Neural cell (in vitro differentiated cells): ENCODE results near the gene ID4. TPM values are rescaled to one million over a fixed set of nuclear protein-coding genes. Genes with fewer than 3 reads are reported as not detected.

Experiments used
- H2AFZ ChIP-seq: fragments of 200-600, 300-800 bp; sonication (generic), shearing (Covaris generic); 2 replicates; pipeline ENCODE4 v1.6.0; 2014; ENCODE audit warnings: low read depth, mild to moderate bottlenecking, antibody characterized with exemption, low read length, moderate library complexity
- H3F3A ChIP-seq: fragments of 200-600 bp; shearing (Covaris generic); 2 replicates; pipeline ENCODE4 v1.6.1; 2016; ENCODE audit warnings: mild to moderate bottlenecking, moderate library complexity, mixed read lengths, antibody characterized with exemption, low read length; ENCODE audit not compliant: insufficient read depth, poor library complexity, severe bottlenecking
- H3K27ac ChIP-seq: fragments of 200-600, 300-800 bp; sonication (generic), shearing (Covaris generic); 2 replicates; pipeline ENCODE4 v1.5.1; 2014; ENCODE audit warnings: mild to moderate bottlenecking, low read length, moderate library complexity
- H3K27me3 ChIP-seq: fragments of 300-800, 200-600 bp; sonication (generic), shearing (Covaris generic); 2 replicates; pipeline ENCODE4 v1.6.0; 2014; ENCODE audit warnings: mild to moderate bottlenecking, low read depth, low read length, moderate library complexity; ENCODE audit not compliant: insufficient read depth
- H3K36me3 ChIP-seq: fragments of 300-800, 200-600 bp; sonication (generic), shearing (Covaris generic); 2 replicates; pipeline ENCODE4 v1.5.1; 2014; ENCODE audit warnings: mild to moderate bottlenecking, antibody characterized with exemption, low read length, moderate library complexity; ENCODE audit not compliant: insufficient read depth
- H3K4me2 ChIP-seq: fragments of 300-800, 200-600 bp; sonication (generic), shearing (Covaris generic); 2 replicates; pipeline ENCODE4 v1.6.0; 2014; ENCODE audit warnings: mild to moderate bottlenecking, low read length
- H3K4me3 ChIP-seq: fragments of 300-800, 200-600 bp; sonication (generic), shearing (Covaris generic); 2 replicates; pipeline ENCODE4 v1.5.1; 2014; ENCODE audit warnings: mild to moderate bottlenecking, low read length, moderate library complexity
- H3K79me2 ChIP-seq: fragments of 200-600 bp; shearing (Covaris generic); replicated peaks from 2 replicates; pipeline ENCODE4 v1.6.0; 2014; ENCODE audit warnings: mild to moderate bottlenecking, low read length, moderate library complexity; ENCODE audit not compliant: insufficient read depth
- H3K9ac ChIP-seq: fragments of 300-800, 200-600 bp; sonication (generic), shearing (Covaris generic); 2 replicates; pipeline ENCODE4 v1.6.1; 2016; ENCODE audit warnings: mild to moderate bottlenecking, low read length, mixed read lengths
- H3K9me2 ChIP-seq: fragments of 200-600 bp; shearing (Covaris generic); 2 replicates; pipeline ENCODE4 v1.6.1; 2016; ENCODE audit warnings: mild to moderate bottlenecking, low read length, mixed read lengths; ENCODE audit not compliant: insufficient read depth
- H3K9me3 ChIP-seq: fragments of 200-600, 300-800 bp; sonication (generic), shearing (Covaris generic); 2 replicates; pipeline ENCODE4 v1.6.1; 2016; ENCODE audit warnings: mild to moderate bottlenecking, mixed run types, low read length, moderate library complexity, mixed read lengths
- H4K20me1 ChIP-seq: fragments of 200-600 bp; shearing (Covaris generic); 2 replicates; pipeline ENCODE4 v1.6.1; 2016; ENCODE audit warnings: mild to moderate bottlenecking, mixed run types; ENCODE audit not compliant: insufficient read depth
- CTCF ChIP-seq: fragments of 450-650 bp; IDR thresholded peaks from 2 replicates; pipeline ENCODE4 v1.5.1; 2014; ENCODE audit warnings: antibody characterized with exemption, mild to moderate bottlenecking, moderate library complexity; ENCODE audit not compliant: poor library complexity, severe bottlenecking
- EP300 ChIP-seq: fragments of 450-650 bp; conservative IDR thresholded peaks from 2 replicates; pipeline ENCODE4 v1.6.1; 2014; ENCODE audit warnings: antibody characterized with exemption, mild to moderate bottlenecking, moderate library complexity; ENCODE audit not compliant: poor library complexity, severe bottlenecking
- EZH2 ChIP-seq: fragments of 200-600, 300-800 bp; shearing (Covaris generic), sonication (generic); IDR thresholded peaks from 2 replicates; pipeline ENCODE4 v1.6.1; 2014; ENCODE audit warnings: antibody characterized with exemption, low read length, borderline replicate concordance, mild to moderate bottlenecking; ENCODE audit not compliant: insufficient read depth, poor library complexity, severe bottlenecking
- MXI1 ChIP-seq: fragments of 450-650 bp; conservative IDR thresholded peaks from 2 replicates; pipeline ENCODE4 v1.6.1; 2014; ENCODE audit warnings: antibody characterized with exemption, mild to moderate bottlenecking; ENCODE audit not compliant: poor library complexity, severe bottlenecking
- POLR2AphosphoS5 ChIP-seq: IDR thresholded peaks from 2 replicates; pipeline ENCODE4 v1.6.1; 2012
- RAD21 ChIP-seq: fragments of 450-650 bp; conservative IDR thresholded peaks from 2 replicates; pipeline ENCODE4 v1.6.1; 2014; ENCODE audit warnings: antibody characterized with exemption, mild to moderate bottlenecking, moderate library complexity
- REST ChIP-seq: IDR thresholded peaks from 2 replicates; pipeline ENCODE4 v1.6.1; 2012; ENCODE audit warnings: borderline replicate concordance
- SMC3 ChIP-seq: fragments of 450-650 bp; conservative IDR thresholded peaks from 2 replicates; pipeline ENCODE4 v1.6.1; 2014; ENCODE audit warnings: antibody characterized with exemption, mild to moderate bottlenecking, moderate library complexity; ENCODE audit not compliant: poor library complexity
- TAF1 ChIP-seq: IDR thresholded peaks from 2 replicates; pipeline ENCODE4 v1.6.1; 2012; ENCODE audit warnings: low read depth
- polyA plus RNA-seq: library from polyadenylated mRNA; depleted of rRNA; stranded (reverse); fragments of >200 nt; gene quantifications from 2 replicates; pipeline ENCODE4 v1.2.3, GENCODE V29; 2014

Gene ID4
- polyA plus RNA-seq, 1 donor from 2014 or later = 506 TPM

GRCh38 chr6:19806971-19807396 lies 30.2 kb upstream of the ID4 start:
- Histone ChIP-seq H3F3A (no peaks in the 10 kb centered on the region), H4K20me1 (no peaks in the 10 kb centered on the region), H3K9ac (no peak overlapping the region), H3K9me2 (no peaks in the 10 kb centered on the region), H3K27ac (no peak overlapping the region), H3K27me3 (no peaks in the 10 kb centered on the region), H2AFZ (no peak overlapping the region), H3K79me2 (peaks cover 18% of the 10 kb centered on the region), H3K9me3 (no peaks in the 10 kb centered on the region), H3K36me3 (no peaks in the 10 kb centered on the region), H3K4me2 (no peak overlapping the region), H3K4me3 (no peak overlapping the region)
- TF ChIP-seq EZH2 = no peak
- no peak for TF ChIP-seq MXI1
- TF ChIP-seq POLR2AphosphoS5 = no peak
- TF ChIP-seq RAD21 = no peak
- TF ChIP-seq EP300 = no peak
- TF ChIP-seq SMC3 = no peak
- no peak for TF ChIP-seq REST
- no peak for TF ChIP-seq TAF1
- no peak for TF ChIP-seq CTCF

GRCh38 chr6:19811397-19812079 lies 25.6 kb upstream of the ID4 start:
- Histone ChIP-seq H3K27me3 (no peaks in the 10 kb centered on the region), H4K20me1 (no peaks in the 10 kb centered on the region), H3K9me2 (no peaks in the 10 kb centered on the region), H3K4me2 (no peak overlapping the region), H3F3A (no peaks in the 10 kb centered on the region), H3K9me3 (no peaks in the 10 kb centered on the region), H3K79me2 (no peaks in the 10 kb centered on the region), H2AFZ (no peak overlapping the region), H3K27ac (no peak overlapping the region), H3K9ac (no peak overlapping the region), H3K36me3 (no peaks in the 10 kb centered on the region), H3K4me3 (no peak overlapping the region)
- no peak for TF ChIP-seq SMC3
- TF ChIP-seq EZH2 = no peak
- no peak for TF ChIP-seq POLR2AphosphoS5
- TF ChIP-seq TAF1 = no peak
- no peak for TF ChIP-seq REST
- TF ChIP-seq RAD21 = no peak
- TF ChIP-seq CTCF = no peak
